Body of pancreas (tissue), 4 donors: ENCODE data around the gene TESMIN. TPM values are rescaled to one million over a fixed set of nuclear protein-coding genes. Genes with fewer than 3 reads are reported as not detected.

Source experiments
- ATAC-seq: fragments of 150-250 bp; one replicate; pipeline ENCODE4 v1.9.1; 2016
- DNase-seq, 4 donors: peaks; one replicate each; pipeline ENCODE4 v3.0.0-alpha.2; 2019
- H3K27ac ChIP-seq, 4 donors: fragments of 200-600 bp; sonication (generic); 1 replicate in 3 of 4; 2 replicates in 1 of 4; pipeline versions ENCODE4 v1.5.1 to v1.6.1; 2016 to 2019; ENCODE audit warnings: mild to moderate bottlenecking in 1 of 4, mixed read lengths in 1 of 4, moderate library complexity in 1 of 4
- H3K27me3 ChIP-seq, 2 donors: fragments of 200-600 bp; sonication (generic); one replicate each; pipeline ENCODE4 v1.6.0; 2016; ENCODE audit warnings: mild to moderate bottlenecking in 1 of 2
- H3K36me3 ChIP-seq, 2 donors: fragments of 200-600 bp; sonication (generic); replicated peaks in 1 of 2; 2 replicates each; pipeline ENCODE4 v1.5.1; 2016; ENCODE audit warnings: low read depth in 2 of 2; ENCODE audit not compliant: insufficient read depth in 1 of 2
- H3K4me1 ChIP-seq: fragments of 200-600 bp; sonication (generic); one replicate; pipeline ENCODE4 v1.6.0; 2016
- H3K4me3 ChIP-seq, 2 donors: fragments of 200-600 bp; sonication (generic); 1 replicate in 1 of 2; 2 replicates in 1 of 2; pipeline ENCODE4 v1.5.1; 2016 to 2019
- H3K9me3 ChIP-seq, 3 donors: fragments of 200-600 bp; sonication (generic); 1 replicate in 2 of 3; 2 replicates in 1 of 3; pipeline ENCODE4 v1.5.1; 2016
- CTCF ChIP-seq, 7 experiments: fragments of 450-650 bp in 4 of 7; fragments of 200-600 bp in 3 of 7; sonication (generic) in 3 of 7; IDR thresholded peaks; one replicate each; pipeline ENCODE4 v1.5.1; 2016 to 2019; ENCODE audit warnings: antibody characterized with exemption in 7 of 7
- POLR2A ChIP-seq, 3 donors: fragments of 450-650 bp; IDR thresholded peaks; one replicate each; pipeline ENCODE4 v1.6.1; 2016; ENCODE audit warnings: antibody characterized with exemption in 3 of 3, mild to moderate bottlenecking in 2 of 3
- WGBS, 2 donors: methylation state at CpG; one replicate each; pipeline ENCODE4 v1.1.5; 2017; 5-methylcytosine and 5-hydroxymethylcytosine counted together
- intact Hi-C: fragments of 100-400 bp; cut with DNase I; formaldehyde crosslinking; loops from one replicate; pipeline ENCODE4 v1.15.1; 2023
- total RNA-seq, 2 donors: library from RNA; depleted of rRNA; stranded (reverse); fragments of >200 nt; gene quantifications; one replicate each; pipeline ENCODE4 v1.1.0, GENCODE V29; 2016

The TESMIN gene
- total RNA-seq, 2 donors from 2014 or later: 1.6 to 7.9 TPM

GRCh38 chr11:68687311-68687710, 64.0 kb downstream of the TESMIN start:
- no peak for DNase-seq
- H3K4me1 ChIP-seq: peaks cover 14% of the 10 kb centered on the region
- H3K36me3 ChIP-seq: no peaks in the 10 kb centered on the region
- 69 to 72% methylated on average over 9 of the region's 9 CpGs for WGBS, 2 donors
- TF ChIP-seq CTCF (IDR thresholded peaks at IDR 0.05) (no peak), POLR2A (IDR thresholded peaks at IDR 0.05) (no peak)
- H3K27me3 ChIP-seq: peaks cover 0 to 16% of the 10 kb centered on the region in 2 donors
- no peaks in the 10 kb centered on the region for H3K9me3 ChIP-seq
- intact Hi-C loops: no loop called here
- H3K27ac ChIP-seq: no peak overlapping the region
- no peak overlapping the region for H3K4me3 ChIP-seq
- no peak for ATAC-seq

GRCh38 chr11:68686486-68686885, 64.8 kb downstream of the TESMIN start:
- DNase-seq (no peak), ATAC-seq (no peak)
- no peak for TF ChIP-seq CTCF (IDR thresholded peaks at IDR 0.05)
- TF ChIP-seq POLR2A (IDR thresholded peaks at IDR 0.05): no peak
- Histone ChIP-seq H3K9me3 (no peaks in the 10 kb centered on the region), H3K4me3 (no peak overlapping the region), H3K36me3 (no peaks in the 10 kb centered on the region), H3K4me1 (peaks cover 14% of the 10 kb centered on the region), H3K27ac (no peak overlapping the region), H3K27me3 (peaks cover 0 to 16% of the 10 kb centered on the region in 2 donors)
- intact Hi-C loops: no loop called here
- WGBS, 2 donors: 78 to 88% methylated on average over 11 to 12 of the region's 12 CpGs

DNA sequence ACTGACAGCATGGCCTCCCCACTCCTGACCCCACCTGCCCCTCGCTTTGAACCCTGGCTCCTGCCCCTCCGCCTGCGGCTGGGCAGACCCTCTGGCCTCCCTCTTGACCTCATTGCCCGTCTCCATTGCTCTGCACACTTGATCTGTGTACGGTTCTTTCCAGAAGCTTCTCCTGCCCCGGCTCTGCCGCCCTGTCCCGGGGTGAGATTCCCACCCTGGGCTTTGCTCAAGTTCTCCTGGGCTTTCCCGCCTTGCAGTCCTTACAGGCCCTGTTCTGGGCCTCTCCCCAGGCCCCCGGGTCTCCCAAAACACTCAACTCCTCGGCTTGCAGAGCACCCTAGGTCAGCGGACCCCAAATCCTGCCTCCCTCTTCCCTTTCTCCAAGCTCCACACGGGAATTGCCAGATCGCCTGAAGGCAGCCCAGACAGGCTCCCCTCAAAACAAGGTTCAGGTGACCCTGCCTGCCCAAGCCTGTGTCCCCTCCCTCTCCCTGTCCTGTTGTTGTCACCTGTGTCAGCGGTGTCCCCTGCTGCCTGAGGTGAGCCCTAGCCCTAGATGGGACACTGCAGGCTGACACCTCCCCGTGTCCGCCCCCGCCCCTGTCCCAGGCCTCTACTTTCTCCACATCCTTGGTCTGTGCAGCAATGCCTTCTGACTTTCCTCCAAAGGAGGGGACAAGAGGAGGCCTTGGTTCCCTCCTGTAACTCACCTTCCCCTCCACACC, 65.5 kb downstream of the TESMIN start:
- Histone ChIP-seq H3K4me3 (no peak overlapping the region), H3K9me3 (no peaks in the 10 kb centered on the region), H3K36me3 (no peaks in the 10 kb centered on the region), H3K4me1 (peaks cover 14% of the 10 kb centered on the region), H3K27ac (no peak overlapping the region), H3K27me3 (peaks cover 0 to 16% of the 10 kb centered on the region in 2 donors)
- 92 to 93% methylated on average over 18 of the region's 18 CpGs for WGBS, 2 donors
- TF ChIP-seq POLR2A (IDR thresholded peaks at IDR 0.05): no peak
- no peak for TF ChIP-seq CTCF (IDR thresholded peaks at IDR 0.05)
- DNase-seq: no peak
- no peak for ATAC-seq
- intact Hi-C loops: no loop called here

GRCh38 chr11:68684385-68685356, 66.6 kb downstream of the TESMIN start, which contains the start of gene GAL:
Gene GAL (plus strand): TSS chr11:68684544. CDS start chr11:68684924, 380 bp downstream.
- no peak within 1 kb of the TSS for H3K4me3 ChIP-seq
- peaks cover 0 to 16% of the 10 kb centered on the region in 2 donors for H3K27me3 ChIP-seq
- TF ChIP-seq POLR2A (IDR thresholded peaks at IDR 0.05): no peak
- TF ChIP-seq CTCF (IDR thresholded peaks at IDR 0.05): no peak
- no peaks in the 10 kb centered on the region for H3K9me3 ChIP-seq
- intact Hi-C loops: no loop called here
- peak; percentile 67 for ATAC-seq
- peak in 1 of 4 donors; percentile 28 for DNase-seq
- no peaks in the 10 kb centered on the region for H3K36me3 ChIP-seq
- WGBS, 2 donors: 6 to 12% methylated on average over 41 to 97 of the region's 113 CpGs
- H3K27ac ChIP-seq: no peak within 1 kb of the TSS
- peaks cover 14% of the 10 kb centered on the region for H3K4me1 ChIP-seq
